ENCODE results near the gene NEUROG2. TPM values are rescaled to one million over a fixed set of nuclear protein-coding genes. Genes with fewer than 3 reads are reported as not detected.

Gene NEUROG2
- total RNA-seq, 1 experiment from 2014 or later = 0.12 TPM

GRCh38 chr4:112531146-112531545 is 15.2 kb upstream of the NEUROG2 start:
- ChIA-PET POLR2A (no interaction called here), CTCF (no interaction called here), RAD21 (ENCODE audit: low non-redundant PET in 1 of 2, low total read pairs in 2 of 2, uncharacterized antibody in 2 of 2, unreplicated experiment in 2 of 2) (interaction anchor here in 1 of 2 experiments (1.0 kb wide), 1 partner anchor 9 kb away, joined by 3 read pairs; no protein-coding TSS in a partner anchor)
- Histone ChIP-seq H3K36me3 (ENCODE audit: control insufficient read depth in 1 of 2, insufficient read depth in 2 of 2, low read length in 2 of 2) (no peaks in the 10 kb centered on the region), H3K4me2 (ENCODE audit: low read length) (no peak overlapping the region), H4K20me1 (ENCODE audit: insufficient read depth) (no peaks in the 10 kb centered on the region), H3K4me1 (ENCODE audit: control insufficient read depth in 1 of 2, insufficient read depth in 2 of 2, low read length in 2 of 2) (peaks cover 2 to 7% of the 10 kb centered on the region in 2 experiments; a peak in 1 of 4 replicates), H3K9me3 (ENCODE audit: control insufficient read depth in 1 of 2, insufficient read depth in 1 of 2, low read depth in 1 of 2, low read length in 2 of 2) (no peaks in the 10 kb centered on the region), H3K9me2 (ENCODE audit: insufficient read depth) (no peaks in the 10 kb centered on the region), H3K27me3 (ENCODE audit: insufficient read depth, low read length) (no peaks in the 10 kb centered on the region), H3K9ac (ENCODE audit: low read length) (no peak overlapping the region), H3K27ac (ENCODE audit: low read depth, low read length) (no peak overlapping the region), H2AFZ (ENCODE audit: low read depth, low read length, poor library complexity, severe bottlenecking) (no peak overlapping the region), H3K79me2 (ENCODE audit: insufficient read depth, low read length) (no peaks in the 10 kb centered on the region), H3K4me3 (replicated peaks in 1 of 2; ENCODE audit: low read depth in 1 of 2, low read length in 2 of 2) (no peak overlapping the region)
- intact Hi-C loops (cut with micrococcal nuclease) = no loop called here
- ATAC-seq (no peak), DNase-seq (ENCODE audit: low read depth, low spot score) (no peak)
- BruUV-seq (replicated peaks) = no TSS peak
- TF ChIP-seq CBX3 (IDR thresholded peaks at IDR 0.05; ENCODE audit: low read depth) = no peak
- no peak for TF ChIP-seq SIN3A (IDR thresholded peaks at IDR 0.05; ENCODE audit: low read depth)
- TF ChIP-seq EZH2phosphoT487 (IDR thresholded peaks at IDR 0.05; ENCODE audit: borderline replicate concordance) = no peak
- TF ChIP-seq SP1 (IDR thresholded peaks at IDR 0.05; ENCODE audit: low read depth) = no peak
- no peak for TF ChIP-seq YY1 (IDR thresholded peaks at IDR 0.05; ENCODE audit: extremely low read depth, insufficient replicate concordance, low read depth, low read length)
- TF ChIP-seq, protein P1, sequence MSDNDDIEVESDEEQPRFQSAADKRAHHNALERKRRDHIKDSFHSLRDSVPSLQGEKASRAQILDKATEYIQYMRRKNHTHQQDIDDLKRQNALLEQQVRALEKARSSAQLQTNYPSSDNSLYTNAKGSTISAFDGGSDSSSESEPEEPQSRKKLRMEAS (IDR thresholded peaks at IDR 0.05) = no peak
- no peak for TF ChIP-seq CTCF (IDR thresholded peaks at IDR 0.05 in 2 of 3, conservative IDR thresholded peaks at IDR 0.05 in 1 of 3; ENCODE audit: borderline replicate concordance in 1 of 3, insufficient read depth in 1 of 3, low read depth in 2 of 3, low read length in 2 of 3)
- TF ChIP-seq CEBPB (IDR thresholded peaks at IDR 0.05; ENCODE audit: low read depth) = no peak

DNA sequence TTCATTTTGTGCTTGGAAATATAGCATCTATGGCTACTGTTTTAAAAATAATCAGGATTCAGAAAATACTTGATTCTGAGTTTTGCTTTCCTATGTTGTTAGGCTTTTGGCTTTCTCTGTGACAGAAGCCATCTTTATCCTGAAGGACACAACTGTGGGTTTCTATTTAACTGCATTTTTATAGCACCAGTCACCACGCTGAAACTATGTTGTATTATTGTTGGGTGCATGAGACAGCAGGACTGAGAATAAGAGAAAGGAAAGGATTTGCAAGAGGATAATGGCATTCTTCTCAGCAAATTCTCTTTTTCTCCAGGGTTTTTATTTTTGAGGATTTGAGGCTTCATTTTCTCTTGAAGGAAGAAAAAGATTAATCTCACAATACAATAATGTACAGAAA is 10.1 kb upstream of the NEUROG2 start:
- BruUV-seq (replicated peaks) = no TSS peak
- Histone ChIP-seq H2AFZ (ENCODE audit: low read depth, low read length, poor library complexity, severe bottlenecking) (no peak overlapping the region), H3K79me2 (ENCODE audit: insufficient read depth, low read length) (no peaks in the 10 kb centered on the region), H3K4me1 (ENCODE audit: control insufficient read depth in 1 of 2, insufficient read depth in 2 of 2, low read length in 2 of 2) (peaks cover 0 to 9% of the 10 kb centered on the region in 2 experiments; a peak in 1 of 4 replicates), H4K20me1 (ENCODE audit: insufficient read depth) (no peaks in the 10 kb centered on the region), H3K9me3 (ENCODE audit: control insufficient read depth in 1 of 2, insufficient read depth in 1 of 2, low read depth in 1 of 2, low read length in 2 of 2) (no peaks in the 10 kb centered on the region), H3K27me3 (ENCODE audit: insufficient read depth, low read length) (no peaks in the 10 kb centered on the region), H3K4me2 (ENCODE audit: low read length) (no peak overlapping the region), H3K9ac (ENCODE audit: low read length) (no peak overlapping the region), H3K9me2 (ENCODE audit: insufficient read depth) (no peaks in the 10 kb centered on the region), H3K36me3 (ENCODE audit: control insufficient read depth in 1 of 2, insufficient read depth in 2 of 2, low read length in 2 of 2) (no peaks in the 10 kb centered on the region), H3K4me3 (replicated peaks in 1 of 2; ENCODE audit: low read depth in 1 of 2, low read length in 2 of 2) (no peak overlapping the region), H3K27ac (ENCODE audit: low read depth, low read length) (no peak overlapping the region)
- intact Hi-C loops (cut with micrococcal nuclease) = loop anchor here (10.0 kb wide), 1 partner anchor 291 kb away; the partner anchor contains the start of gene AP1AR
- RAD21 ChIA-PET (ENCODE audit: low non-redundant PET in 1 of 2, low total read pairs in 2 of 2, uncharacterized antibody in 2 of 2, unreplicated experiment in 2 of 2) = no interaction called here
- DNase-seq (ENCODE audit: low read depth, low spot score) (no peak), ATAC-seq (no peak)
- CTCF ChIA-PET = no interaction called here
- POLR2A ChIA-PET = no interaction called here
- TF ChIP-seq, protein P1 (IDR thresholded peaks at IDR 0.05) = no peak
- TF ChIP-seq POLR2AphosphoS5 (IDR thresholded peaks at IDR 0.05; ENCODE audit: low read depth, low read length) (no peak), RAD21 (IDR thresholded peaks at IDR 0.05; ENCODE audit: low read depth) (no peak), EZH2 (IDR thresholded peaks at IDR 0.05) (no peak), REST (IDR thresholded peaks at IDR 0.05; ENCODE audit: low read depth) (no peak), POLR2A (IDR thresholded peaks at IDR 0.05; ENCODE audit: borderline replicate concordance, extremely low read depth, insufficient read depth, insufficient read length) (no peak), TCF7L2 (IDR thresholded peaks at IDR 0.05; ENCODE audit: borderline replicate concordance, extremely low read depth, insufficient read depth, insufficient read length) (no peak)
- TF ChIP-seq, protein P2, sequence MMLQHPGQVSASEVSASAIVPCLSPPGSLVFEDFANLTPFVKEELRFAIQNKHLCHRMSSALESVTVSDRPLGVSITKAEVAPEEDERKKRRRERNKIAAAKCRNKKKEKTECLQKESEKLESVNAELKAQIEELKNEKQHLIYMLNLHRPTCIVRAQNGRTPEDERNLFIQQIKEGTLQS (IDR thresholded peaks at IDR 0.05) = no peak
